Measurements from ENCODE around the gene STARD13.

The STARD13 gene

GRCh38 chr13:33110713-33111413 lies 174.7 kb downstream of the STARD13 start:
- H3K4me1 Mint-ChIP-seq (ENCODE audit: low read depth): no peaks in the 10 kb centered on the region
- H3K36me3 Mint-ChIP-seq (ENCODE audit: low read depth): peaks cover 2% of the 10 kb centered on the region
- H3K9me3 Mint-ChIP-seq: no peaks in the 10 kb centered on the region
- no peak overlapping the region for H3K27ac Mint-ChIP-seq
- no peaks in the 10 kb centered on the region for H3K27me3 Mint-ChIP-seq (ENCODE audit: low read depth)
- H3K4me3 Mint-ChIP-seq: no peak overlapping the region

GRCh38 chr13:33110386-33110712 lies 175.2 kb downstream of the STARD13 start:
- no peak overlapping the region for H3K27ac Mint-ChIP-seq
- no peaks in the 10 kb centered on the region for H3K4me1 Mint-ChIP-seq (ENCODE audit: low read depth)
- peaks cover 2% of the 10 kb centered on the region for H3K27me3 Mint-ChIP-seq (ENCODE audit: low read depth)
- H3K4me3 Mint-ChIP-seq: no peak overlapping the region
- no peaks in the 10 kb centered on the region for H3K9me3 Mint-ChIP-seq
- peaks cover 2% of the 10 kb centered on the region for H3K36me3 Mint-ChIP-seq (ENCODE audit: low read depth)

- Mint-ChIP-seq H3K27me3 (ENCODE audit: low read depth) (peaks cover 3% of the 10 kb centered on the region), H3K4me1 (ENCODE audit: low read depth) (no peaks in the 10 kb centered on the region), H3K36me3 (ENCODE audit: low read depth) (peaks cover 2% of the 10 kb centered on the region), H3K27ac (no peak overlapping the region), H3K4me3 (no peak overlapping the region), H3K9me3 (no peaks in the 10 kb centered on the region)
These were observed 175.8 kb downstream of the STARD13 start for GRCh38 chr13:33109801-33110200.

- no peaks in the 10 kb centered on the region for H3K9me3 Mint-ChIP-seq
- peaks cover 2% of the 10 kb centered on the region for H3K36me3 Mint-ChIP-seq (ENCODE audit: low read depth)
- H3K4me1 Mint-ChIP-seq (ENCODE audit: low read depth): no peaks in the 10 kb centered on the region
- H3K27me3 Mint-ChIP-seq (ENCODE audit: low read depth): peaks cover 3% of the 10 kb centered on the region
- no peak overlapping the region for H3K4me3 Mint-ChIP-seq
- H3K27ac Mint-ChIP-seq: no peak overlapping the region
These were observed 176.3 kb downstream of the STARD13 start for GRCh38 chr13:33109271-33109697.

GRCh38 chr13:33108620-33109019 lies 176.9 kb downstream of the STARD13 start:
- H3K9me3 Mint-ChIP-seq: no peaks in the 10 kb centered on the region
- no peak overlapping the region for H3K27ac Mint-ChIP-seq
- H3K36me3 Mint-ChIP-seq (ENCODE audit: low read depth): peaks cover 2% of the 10 kb centered on the region
- H3K4me3 Mint-ChIP-seq: no peak overlapping the region
- H3K27me3 Mint-ChIP-seq (ENCODE audit: low read depth): peaks cover 3% of the 10 kb centered on the region
- H3K4me1 Mint-ChIP-seq (ENCODE audit: low read depth): no peaks in the 10 kb centered on the region

GRCh38 chr13:33107361-33107760 lies 178.2 kb downstream of the STARD13 start:
- Mint-ChIP-seq H3K4me1 (ENCODE audit: low read depth) (no peaks in the 10 kb centered on the region), H3K4me3 (no peak overlapping the region), H3K9me3 (no peaks in the 10 kb centered on the region), H3K27me3 (ENCODE audit: low read depth) (peaks cover 3% of the 10 kb centered on the region), H3K36me3 (ENCODE audit: low read depth) (peaks cover 2% of the 10 kb centered on the region), H3K27ac (no peak overlapping the region)

- Mint-ChIP-seq H3K4me3 (no peak overlapping the region), H3K27ac (no peak overlapping the region), H3K36me3 (ENCODE audit: low read depth) (peaks cover 2% of the 10 kb centered on the region), H3K4me1 (ENCODE audit: low read depth) (no peaks in the 10 kb centered on the region), H3K9me3 (no peaks in the 10 kb centered on the region), H3K27me3 (ENCODE audit: low read depth) (peaks cover 3% of the 10 kb centered on the region)
These were observed 178.7 kb downstream of the STARD13 start for GRCh38 chr13:33106656-33107360.

GRCh38 chr13:33105387-33106005 lies 180.1 kb downstream of the STARD13 start:
- H3K4me1 Mint-ChIP-seq (ENCODE audit: low read depth): no peaks in the 10 kb centered on the region

GRCh38 chr13:33103457-33103856 lies 182.1 kb downstream of the STARD13 start:
- H3K9me3 Mint-ChIP-seq: peaks cover under 1% of the 10 kb centered on the region
- no peaks in the 10 kb centered on the region for H3K4me1 Mint-ChIP-seq (ENCODE audit: low read depth)
- H3K27ac Mint-ChIP-seq: no peak overlapping the region

More at GRCh38 chr13:33105387-33106005, 180.1 kb downstream of the STARD13 start:
- Mint-ChIP-seq H3K27me3 (ENCODE audit: low read depth) (peaks cover 3% of the 10 kb centered on the region), H3K36me3 (ENCODE audit: low read depth) (peaks cover 2% of the 10 kb centered on the region), H3K4me3 (no peak overlapping the region), H3K9me3 (no peaks in the 10 kb centered on the region), H3K27ac (no peak overlapping the region)

GRCh38 chr13:33101835-33102234 lies 183.7 kb downstream of the STARD13 start:
- Mint-ChIP-seq H3K36me3 (ENCODE audit: low read depth) (no peaks in the 10 kb centered on the region), H3K9me3 (peaks cover 13% of the 10 kb centered on the region), H3K4me1 (ENCODE audit: low read depth) (no peaks in the 10 kb centered on the region), H3K27me3 (ENCODE audit: low read depth) (peaks cover 6% of the 10 kb centered on the region), H3K4me3 (no peak overlapping the region), H3K27ac (no peak overlapping the region)

More at GRCh38 chr13:33103457-33103856, 182.1 kb downstream of the STARD13 start:
- H3K4me3 Mint-ChIP-seq: no peak overlapping the region
- H3K27me3 Mint-ChIP-seq (ENCODE audit: low read depth): peaks cover 6% of the 10 kb centered on the region
- peaks cover 2% of the 10 kb centered on the region for H3K36me3 Mint-ChIP-seq (ENCODE audit: low read depth)

GRCh38 chr13:33100886-33101285 lies 184.7 kb downstream of the STARD13 start:
- Mint-ChIP-seq H3K9me3 (peaks cover 16% of the 10 kb centered on the region), H3K27ac (no peak overlapping the region), H3K4me1 (ENCODE audit: low read depth) (no peaks in the 10 kb centered on the region), H3K36me3 (ENCODE audit: low read depth) (no peaks in the 10 kb centered on the region), H3K27me3 (ENCODE audit: low read depth) (peaks cover 6% of the 10 kb centered on the region), H3K4me3 (no peak overlapping the region)

GRCh38 chr13:33099860-33100259 lies 185.7 kb downstream of the STARD13 start:
- H3K4me1 Mint-ChIP-seq (ENCODE audit: low read depth): no peaks in the 10 kb centered on the region
- H3K36me3 Mint-ChIP-seq (ENCODE audit: low read depth): no peaks in the 10 kb centered on the region
- peaks cover 3% of the 10 kb centered on the region for H3K27me3 Mint-ChIP-seq (ENCODE audit: low read depth)
- H3K27ac Mint-ChIP-seq: no peak overlapping the region
- H3K9me3 Mint-ChIP-seq: peaks cover 21% of the 10 kb centered on the region
- no peak overlapping the region for H3K4me3 Mint-ChIP-seq

- H3K4me1 Mint-ChIP-seq (ENCODE audit: low read depth): no peaks in the 10 kb centered on the region
- H3K4me3 Mint-ChIP-seq: no peak overlapping the region
- no peak overlapping the region for H3K27ac Mint-ChIP-seq
- H3K27me3 Mint-ChIP-seq (ENCODE audit: low read depth): peaks cover 3% of the 10 kb centered on the region
- peaks cover 26% of the 10 kb centered on the region for H3K9me3 Mint-ChIP-seq
- no peaks in the 10 kb centered on the region for H3K36me3 Mint-ChIP-seq (ENCODE audit: low read depth)
These were observed 188.5 kb downstream of the STARD13 start for GRCh38 chr13:33096886-33097605.

GRCh38 chr13:33092073-33092987 lies 193.2 kb downstream of the STARD13 start:
- Mint-ChIP-seq H3K4me3 (no peak overlapping the region), H3K36me3 (ENCODE audit: low read depth) (no peaks in the 10 kb centered on the region), H3K27ac (no peak overlapping the region), H3K9me3 (peaks cover 17% of the 10 kb centered on the region), H3K4me1 (ENCODE audit: low read depth) (peaks cover under 1% of the 10 kb centered on the region), H3K27me3 (ENCODE audit: low read depth) (no peaks in the 10 kb centered on the region)

All from T-helper 1 cell treated with Interleukin-12 subunit alpha and Interleukin-12 subunit beta and Interleukin-4 antibody, amounts not matched to agents 30 μg/mL and 1 μg/mL, for 36 hours (primary cell).